ENCODE results near the gene DTYMK. TPM values are rescaled to one million over a fixed set of nuclear protein-coding genes. Genes with fewer than 3 reads are reported as not detected.

DTYMK gene
- total RNA-seq, 1 donor from 2014 or later: 66.7 TPM

DNA sequence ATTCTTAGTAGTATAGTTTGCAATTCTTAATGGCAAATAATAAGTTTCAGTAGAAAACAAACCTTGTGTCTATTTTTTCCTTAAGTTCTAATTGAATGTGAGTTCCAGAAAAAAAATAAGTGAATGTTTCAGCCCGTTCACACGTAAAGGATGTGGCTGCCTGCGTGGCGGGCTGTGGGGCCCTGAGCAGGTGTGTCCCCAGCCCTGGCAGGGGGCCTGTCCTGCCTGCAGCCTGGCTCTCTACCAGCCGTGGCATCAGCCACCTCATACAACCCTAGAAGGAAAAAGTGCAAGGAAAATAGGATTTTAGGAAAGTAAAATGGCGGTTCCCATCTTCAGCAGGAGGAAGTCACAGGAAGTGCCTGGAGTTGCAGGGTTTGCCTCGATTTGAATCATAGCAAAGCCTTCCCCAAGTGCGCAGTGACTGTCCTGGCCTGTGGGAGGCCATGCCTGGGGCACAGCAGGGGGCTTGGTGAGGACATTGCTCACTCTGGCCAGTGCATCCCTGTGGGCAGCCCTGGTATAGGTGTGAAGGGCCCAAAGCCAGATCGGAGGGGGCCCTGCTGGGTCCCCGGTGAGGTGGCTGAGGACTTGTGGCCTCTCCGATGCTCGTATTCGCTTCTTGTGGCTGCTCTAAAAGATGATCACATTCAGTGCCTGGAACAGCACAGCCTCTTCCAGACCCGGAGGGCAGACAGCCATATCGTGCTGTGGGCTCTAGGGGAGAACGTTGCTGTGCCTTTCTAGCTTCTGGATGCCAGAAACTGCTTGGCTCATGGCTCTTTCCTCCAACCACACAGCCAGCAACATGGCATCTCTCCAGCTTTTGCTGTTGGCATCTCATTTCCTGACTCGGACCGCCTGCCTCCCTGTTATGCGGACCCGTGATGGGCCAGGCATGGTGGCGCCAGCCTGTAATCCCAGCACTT is 12.6 kb downstream of the DTYMK start:
- no peak for DNase-seq (ENCODE audit: extremely low spot score, unreplicated experiment)
- Mint-ChIP-seq H3K4me3 (no peak overlapping the region), H3K9me3 (no peaks in the 10 kb centered on the region), H3K4me1 (ENCODE audit: unreplicated experiment) (no peaks in the 10 kb centered on the region), H3K36me3 (no peaks in the 10 kb centered on the region), H3K27me3 (no peaks in the 10 kb centered on the region), H3K27ac (no peak overlapping the region)
- TF ChIP-seq, protein P1, sequence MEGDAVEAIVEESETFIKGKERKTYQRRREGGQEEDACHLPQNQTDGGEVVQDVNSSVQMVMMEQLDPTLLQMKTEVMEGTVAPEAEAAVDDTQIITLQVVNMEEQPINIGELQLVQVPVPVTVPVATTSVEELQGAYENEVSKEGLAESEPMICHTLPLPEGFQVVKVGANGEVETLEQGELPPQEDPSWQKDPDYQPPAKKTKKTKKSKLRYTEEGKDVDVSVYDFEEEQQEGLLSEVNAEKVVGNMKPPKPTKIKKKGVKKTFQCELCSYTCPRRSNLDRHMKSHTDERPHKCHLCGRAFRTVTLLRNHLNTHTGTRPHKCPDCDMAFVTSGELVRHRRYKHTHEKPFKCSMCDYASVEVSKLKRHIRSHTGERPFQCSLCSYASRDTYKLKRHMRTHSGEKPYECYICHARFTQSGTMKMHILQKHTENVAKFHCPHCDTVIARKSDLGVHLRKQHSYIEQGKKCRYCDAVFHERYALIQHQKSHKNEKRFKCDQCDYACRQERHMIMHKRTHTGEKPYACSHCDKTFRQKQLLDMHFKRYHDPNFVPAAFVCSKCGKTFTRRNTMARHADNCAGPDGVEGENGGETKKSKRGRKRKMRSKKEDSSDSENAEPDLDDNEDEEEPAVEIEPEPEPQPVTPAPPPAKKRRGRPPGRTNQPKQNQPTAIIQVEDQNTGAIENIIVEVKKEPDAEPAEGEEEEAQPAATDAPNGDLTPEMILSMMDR (conservative IDR thresholded peaks at IDR 0.05): peak; percentile 34

DNA sequence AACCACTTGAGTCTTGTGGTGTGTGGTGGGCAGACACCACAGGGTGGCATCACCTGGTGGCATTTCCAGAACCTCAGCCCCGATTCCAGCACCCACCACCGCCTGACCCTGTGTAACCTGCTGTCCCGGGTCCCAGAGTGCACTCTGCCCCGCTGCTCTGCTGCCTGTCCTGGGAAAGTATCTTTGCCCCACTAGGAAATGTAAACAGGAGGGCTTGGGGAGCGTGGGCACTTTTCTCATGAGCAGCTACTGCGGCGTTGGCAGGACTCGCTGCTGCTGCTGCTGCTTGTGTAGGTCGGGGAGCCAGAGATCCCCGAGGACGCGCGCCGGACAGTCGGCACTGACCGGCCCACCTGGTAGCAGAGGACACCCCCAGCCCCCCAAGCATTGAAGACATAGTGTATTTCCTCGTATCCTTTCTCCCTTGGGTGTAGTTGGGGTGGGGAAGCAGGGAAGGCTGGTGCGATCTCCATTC is 13.4 kb downstream of the DTYMK start:
- H3K36me3 Mint-ChIP-seq: no peaks in the 10 kb centered on the region
- H3K9me3 Mint-ChIP-seq: no peaks in the 10 kb centered on the region
- no peaks in the 10 kb centered on the region for H3K27me3 Mint-ChIP-seq
- H3K4me1 Mint-ChIP-seq (ENCODE audit: unreplicated experiment): no peaks in the 10 kb centered on the region
- no peak for DNase-seq (ENCODE audit: extremely low spot score, unreplicated experiment)
- TF ChIP-seq, protein P1 (conservative IDR thresholded peaks at IDR 0.05): no peak
- H3K27ac Mint-ChIP-seq: no peak overlapping the region
- no peak overlapping the region for H3K4me3 Mint-ChIP-seq

DNA sequence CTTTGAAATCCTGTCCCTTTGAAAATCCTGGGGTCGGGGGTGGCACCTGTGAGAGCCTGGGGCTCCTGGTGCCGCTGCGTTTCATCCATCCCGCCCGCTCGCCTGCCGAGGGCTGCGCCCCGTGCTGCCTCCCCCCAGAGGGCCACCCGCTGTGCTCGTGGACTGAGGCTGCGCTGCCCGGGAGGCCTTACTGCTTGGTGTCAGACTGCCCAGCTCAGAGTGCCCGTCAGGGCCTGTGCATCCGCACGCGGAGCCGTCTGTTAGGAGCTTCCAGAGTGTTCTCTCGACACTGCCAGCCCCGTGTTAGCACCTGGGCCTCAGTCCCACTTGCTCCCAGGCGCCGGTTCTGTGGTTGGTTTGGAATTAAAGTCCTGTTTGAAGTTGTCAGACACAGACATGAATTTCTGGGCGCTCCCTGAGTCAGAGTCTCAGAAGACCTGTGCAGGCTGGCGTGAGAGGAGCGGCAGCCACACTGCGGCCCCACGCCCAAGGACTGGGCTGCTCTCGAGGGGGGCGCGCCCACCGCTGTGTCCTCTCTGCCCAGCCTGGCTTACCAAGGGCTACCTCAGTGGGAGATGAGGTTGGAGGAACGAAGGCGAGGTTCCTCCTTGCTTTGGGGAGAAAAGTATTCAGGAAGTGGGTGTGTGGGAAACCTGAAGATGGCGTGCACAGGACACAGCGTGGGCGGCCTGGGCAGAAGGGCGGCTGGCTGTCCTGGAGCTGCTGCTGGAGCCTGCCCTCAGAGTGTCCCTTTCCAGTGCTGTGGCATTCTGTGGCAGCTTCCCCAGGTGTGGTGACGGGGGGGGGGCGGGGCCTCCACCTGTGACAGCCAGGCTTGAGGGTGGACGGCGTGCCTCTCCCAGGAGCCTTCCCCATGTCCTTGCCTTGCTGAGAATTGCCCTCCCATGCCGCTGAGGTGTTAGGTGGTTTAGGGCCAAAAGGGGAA is 14.1 kb downstream of the DTYMK start:
- Mint-ChIP-seq H3K27me3 (no peaks in the 10 kb centered on the region), H3K4me1 (ENCODE audit: unreplicated experiment) (no peaks in the 10 kb centered on the region), H3K27ac (no peak overlapping the region), H3K9me3 (no peaks in the 10 kb centered on the region), H3K4me3 (no peak overlapping the region), H3K36me3 (no peaks in the 10 kb centered on the region)
- TF ChIP-seq, protein P1 (conservative IDR thresholded peaks at IDR 0.05): no peak
- no peak for DNase-seq (ENCODE audit: extremely low spot score, unreplicated experiment)

DNA sequence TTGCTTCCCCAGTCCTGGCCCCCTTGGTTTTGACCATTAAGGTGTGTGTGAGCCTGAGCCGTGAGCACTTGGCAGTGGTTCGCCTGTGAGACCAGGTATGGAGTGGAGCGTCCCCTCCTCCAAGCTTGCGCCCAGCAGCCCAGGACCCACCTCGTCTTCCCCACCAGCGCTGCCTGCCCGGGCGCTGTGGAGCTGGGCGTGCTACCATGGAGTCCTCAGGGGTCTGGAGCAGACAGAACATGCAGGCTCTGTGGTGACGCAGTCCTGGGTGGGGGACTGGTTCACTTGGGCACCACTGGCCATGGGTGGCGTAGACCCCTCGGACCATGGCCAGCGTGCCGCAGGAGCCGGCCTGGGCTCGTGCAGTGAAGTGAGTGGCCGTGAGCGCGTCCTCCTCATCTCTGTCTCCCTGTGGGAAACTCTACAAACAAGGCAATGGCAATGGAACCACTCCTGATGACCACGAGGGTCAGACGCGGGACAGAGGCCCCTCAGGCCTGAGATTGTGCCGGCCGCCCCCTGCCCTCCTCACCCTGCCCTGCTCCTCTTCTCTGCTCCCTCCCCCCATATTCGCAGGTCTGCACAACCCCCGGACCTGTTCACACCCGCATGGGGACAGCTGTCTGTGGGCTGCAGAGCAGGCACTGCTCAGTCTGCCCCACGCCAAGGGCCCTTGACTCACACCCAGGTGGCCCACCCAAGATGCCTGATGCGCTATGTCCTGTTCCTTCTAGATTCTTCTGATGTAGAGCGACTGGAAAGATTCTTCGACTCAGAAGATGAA is 15.0 kb downstream of the DTYMK start:
- H3K4me1 Mint-ChIP-seq (ENCODE audit: unreplicated experiment): peaks cover 2% of the 10 kb centered on the region
- TF ChIP-seq, protein P1 (conservative IDR thresholded peaks at IDR 0.05): no peak
- H3K27me3 Mint-ChIP-seq: no peaks in the 10 kb centered on the region
- no peaks in the 10 kb centered on the region for H3K36me3 Mint-ChIP-seq
- no peak for DNase-seq (ENCODE audit: extremely low spot score, unreplicated experiment)
- H3K27ac Mint-ChIP-seq: no peak overlapping the region
- H3K9me3 Mint-ChIP-seq: no peaks in the 10 kb centered on the region
- H3K4me3 Mint-ChIP-seq: no peak overlapping the region

Data from type B pancreatic cell (in vitro differentiated cells).